Uterus (tissue), 4 donors: ENCODE data around the gene LRP1B. TPM values are rescaled to one million over a fixed set of nuclear protein-coding genes. Genes with fewer than 3 reads are reported as not detected.

ENCODE experiments used
- DNase-seq, 2 donors: peaks; one replicate each; pipeline ENCODE4 v3.0.0-alpha.2; 2019 to 2020
- H3K27ac ChIP-seq, 2 donors: fragments of 200-600 bp; sonication (generic); 1 replicate in 1 of 2; 2 replicates in 1 of 2; pipeline ENCODE4 v1.5.1; 2016 to 2018
- H3K27me3 ChIP-seq, 2 donors: fragments of 200-600 bp; sonication (generic); one replicate each; pipeline ENCODE4 v1.5.1; 2018 to 2019; ENCODE audit warnings: control low read depth in 1 of 2
- H3K36me3 ChIP-seq, 2 donors: fragments of 200-600 bp; sonication (generic); one replicate each; pipeline ENCODE4 v1.5.1; 2019; ENCODE audit warnings: control low read depth in 1 of 2
- H3K4me1 ChIP-seq, 2 donors: fragments of 200-600 bp; sonication (generic); one replicate each; pipeline ENCODE4 v1.5.1; 2018 to 2019; ENCODE audit warnings: control low read depth in 1 of 2
- H3K4me3 ChIP-seq, 2 donors: fragments of 200-600 bp; sonication (generic); 1 replicate in 1 of 2; 2 replicates in 1 of 2; pipeline ENCODE4 v1.5.1; 2018 to 2019; ENCODE audit warnings: mild to moderate bottlenecking in 1 of 2
- H3K9me3 ChIP-seq, 2 donors: fragments of 200-600 bp; sonication (generic); one replicate each; pipeline ENCODE4 v1.5.1; 2019; ENCODE audit warnings: control low read depth in 1 of 2
- CTCF ChIP-seq, 4 experiments: fragments of 200-600 bp in 2 of 4; fragments of 450-650 bp in 2 of 4; sonication (generic) in 2 of 4; IDR thresholded peaks; one replicate each; pipeline ENCODE4 v1.5.1; 2016 to 2019; ENCODE audit warnings: antibody characterized with exemption in 4 of 4, mild to moderate bottlenecking in 2 of 4, moderate library complexity in 1 of 4
- POLR2A ChIP-seq, 2 donors: fragments of 450-650 bp; IDR thresholded peaks; one replicate each; pipeline ENCODE4 v1.6.1; 2016; ENCODE audit warnings: antibody characterized with exemption in 2 of 2, mild to moderate bottlenecking in 1 of 2, moderate library complexity in 1 of 2
- intact Hi-C: fragments of 100-400 bp; cut with DNase I; formaldehyde crosslinking; loops from one replicate; pipeline ENCODE4 v1.15.1; 2023; ENCODE audit warnings: low total_unique reads
- total RNA-seq, 4 donors: library from RNA; depleted of rRNA in 3 of 4; stranded (reverse); fragments of >200 nt in 3 of 4; gene quantifications; one replicate each; pipeline versions ENCODE4 v1.1.0 to v1.2.4, GENCODE V29; 2014 to 2023
- donor health status: DM: yes; HTN: yes; CAD: no.

The LRP1B gene
- total RNA-seq, 4 donors from 2014 or later = 0.29 to 7.3 (median 0.79) TPM; not detected in 1

GRCh38 chr2:140714586-140714985 is 1416.2 kb downstream of the LRP1B start:
- no peak overlapping the region for H3K4me3 ChIP-seq
- H3K9me3 ChIP-seq = no peaks in the 10 kb centered on the region
- H3K36me3 ChIP-seq = no peaks in the 10 kb centered on the region
- no peaks in the 10 kb centered on the region for H3K27me3 ChIP-seq
- H3K27ac ChIP-seq = no peak overlapping the region
- intact Hi-C loops = no loop called here
- no peak for DNase-seq
- H3K4me1 ChIP-seq = no peaks in the 10 kb centered on the region
- no peak for TF ChIP-seq CTCF (IDR thresholded peaks at IDR 0.05)
- TF ChIP-seq POLR2A (IDR thresholded peaks at IDR 0.05) = no peak

- no peak for TF ChIP-seq POLR2A (IDR thresholded peaks at IDR 0.05)
- no peak for TF ChIP-seq CTCF (IDR thresholded peaks at IDR 0.05)
- Histone ChIP-seq H3K27me3 (no peaks in the 10 kb centered on the region), H3K9me3 (no peaks in the 10 kb centered on the region), H3K4me1 (no peaks in the 10 kb centered on the region), H3K27ac (no peak overlapping the region), H3K4me3 (no peak overlapping the region), H3K36me3 (no peaks in the 10 kb centered on the region)
- no peak for DNase-seq
- intact Hi-C loops = no loop called here
Measured at GRCh38 chr2:140711867-140712266, 1418.9 kb downstream of the LRP1B start.

- H3K4me3 ChIP-seq = no peak overlapping the region
- H3K9me3 ChIP-seq = no peaks in the 10 kb centered on the region
- H3K27ac ChIP-seq = no peak overlapping the region
- no peaks in the 10 kb centered on the region for H3K27me3 ChIP-seq
- TF ChIP-seq POLR2A (IDR thresholded peaks at IDR 0.05) = no peak
- no peak for TF ChIP-seq CTCF (IDR thresholded peaks at IDR 0.05)
- no peak for DNase-seq
- H3K36me3 ChIP-seq = no peaks in the 10 kb centered on the region
- no peaks in the 10 kb centered on the region for H3K4me1 ChIP-seq
- intact Hi-C loops = no loop called here
Measured at GRCh38 chr2:140701726-140702125, 1429.1 kb downstream of the LRP1B start.

GRCh38 chr2:140698636-140699035 is 1432.2 kb downstream of the LRP1B start:
- Histone ChIP-seq H3K36me3 (no peaks in the 10 kb centered on the region), H3K9me3 (no peaks in the 10 kb centered on the region), H3K27ac (no peak overlapping the region), H3K27me3 (no peaks in the 10 kb centered on the region), H3K4me1 (no peaks in the 10 kb centered on the region), H3K4me3 (no peak overlapping the region)
- TF ChIP-seq POLR2A (IDR thresholded peaks at IDR 0.05) (no peak), CTCF (IDR thresholded peaks at IDR 0.05) (no peak)
- intact Hi-C loops = no loop called here
- no peak for DNase-seq

- no peak for DNase-seq
- no peak overlapping the region for H3K27ac ChIP-seq
- intact Hi-C loops = no loop called here
- H3K36me3 ChIP-seq = no peaks in the 10 kb centered on the region
- H3K9me3 ChIP-seq = no peaks in the 10 kb centered on the region
- no peaks in the 10 kb centered on the region for H3K4me1 ChIP-seq
- no peak overlapping the region for H3K4me3 ChIP-seq
- H3K27me3 ChIP-seq = no peaks in the 10 kb centered on the region
- TF ChIP-seq POLR2A (IDR thresholded peaks at IDR 0.05) (no peak), CTCF (IDR thresholded peaks at IDR 0.05) (no peak)
Measured at GRCh38 chr2:140696449-140696848, 1434.4 kb downstream of the LRP1B start.
